CD4-positive, alpha-beta T cell treated with Interleukin-2 at 100 ng/mL for 4 hours (primary cell): ENCODE results near the gene IFRD2.
"Not testable (repeated sequence)": the region's sequence is repeated elsewhere in the genome, so short reads cannot be mapped to it uniquely, and the experiment has no call there.

Source experiments
- DNase-seq: peaks from one replicate; pipeline ENCODE4 v3.0.0-alpha.2; 2020; ENCODE audit warnings: low spot score

IFRD2 gene

DNA sequence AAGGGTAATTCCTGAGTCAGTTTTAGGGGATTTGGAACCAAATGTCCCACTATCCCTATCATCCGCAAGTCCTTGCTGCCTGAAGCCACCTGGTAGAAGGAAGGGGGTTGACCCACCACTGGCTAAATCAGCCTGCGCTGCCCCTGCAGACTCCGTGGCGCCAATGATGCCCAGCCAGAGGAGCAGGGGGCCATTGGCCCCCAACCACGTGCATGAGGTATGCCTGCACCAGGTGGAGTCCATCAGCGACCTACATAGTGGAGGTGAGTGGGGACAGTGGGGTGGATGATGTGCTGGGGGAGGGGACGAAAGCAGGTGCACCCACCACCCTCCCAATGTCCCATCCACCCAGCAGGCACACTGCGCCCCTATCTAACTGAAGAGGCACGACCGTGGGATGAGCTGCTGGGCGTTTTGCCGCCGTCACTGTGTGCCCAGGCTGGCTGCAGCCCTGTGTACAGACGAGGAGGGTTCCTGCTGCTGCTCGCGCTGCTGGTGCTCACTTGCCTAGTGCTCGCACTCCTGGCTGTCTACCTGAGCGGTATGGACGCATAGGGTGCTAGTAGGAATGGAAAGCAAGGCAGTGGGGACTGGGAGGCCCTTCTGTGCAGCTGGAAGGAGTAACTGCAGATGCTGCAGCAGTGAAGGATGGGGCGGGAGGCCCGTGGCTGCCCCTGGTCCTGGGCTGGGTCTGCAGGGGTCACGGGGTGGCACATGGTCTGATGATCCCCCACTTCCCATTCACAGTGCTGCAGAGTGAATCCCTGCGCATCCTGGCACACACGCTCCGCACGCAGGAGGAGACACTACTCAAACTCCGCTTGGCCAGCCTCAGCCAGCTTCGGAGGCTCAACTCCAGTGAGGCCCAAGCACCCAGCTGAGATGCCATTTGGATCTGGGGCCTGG lies 5.7 kb downstream of the IFRD2 start:
- DNase-seq, result no peak

DNA sequence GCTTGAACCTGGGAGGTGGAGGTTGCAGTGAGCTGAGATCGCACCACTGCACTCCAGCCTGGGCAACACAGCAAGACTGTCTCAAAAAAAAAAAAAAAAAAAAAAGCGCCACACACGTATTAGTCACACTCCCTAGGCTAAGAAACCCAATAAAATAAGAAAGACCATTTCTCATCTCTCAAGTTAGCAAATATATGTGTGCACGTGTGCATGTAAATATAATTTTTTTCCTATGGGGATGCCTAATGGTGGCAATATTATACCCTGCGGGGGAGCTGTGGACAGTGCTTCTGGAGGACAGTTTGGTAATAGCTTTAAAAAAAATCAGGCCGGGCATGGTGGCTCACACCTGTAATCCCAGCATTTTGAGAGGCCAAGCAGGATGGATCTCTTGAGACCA lies 8.1 kb downstream of the IFRD2 start:
- not testable (repeated sequence) for DNase-seq

DNA sequence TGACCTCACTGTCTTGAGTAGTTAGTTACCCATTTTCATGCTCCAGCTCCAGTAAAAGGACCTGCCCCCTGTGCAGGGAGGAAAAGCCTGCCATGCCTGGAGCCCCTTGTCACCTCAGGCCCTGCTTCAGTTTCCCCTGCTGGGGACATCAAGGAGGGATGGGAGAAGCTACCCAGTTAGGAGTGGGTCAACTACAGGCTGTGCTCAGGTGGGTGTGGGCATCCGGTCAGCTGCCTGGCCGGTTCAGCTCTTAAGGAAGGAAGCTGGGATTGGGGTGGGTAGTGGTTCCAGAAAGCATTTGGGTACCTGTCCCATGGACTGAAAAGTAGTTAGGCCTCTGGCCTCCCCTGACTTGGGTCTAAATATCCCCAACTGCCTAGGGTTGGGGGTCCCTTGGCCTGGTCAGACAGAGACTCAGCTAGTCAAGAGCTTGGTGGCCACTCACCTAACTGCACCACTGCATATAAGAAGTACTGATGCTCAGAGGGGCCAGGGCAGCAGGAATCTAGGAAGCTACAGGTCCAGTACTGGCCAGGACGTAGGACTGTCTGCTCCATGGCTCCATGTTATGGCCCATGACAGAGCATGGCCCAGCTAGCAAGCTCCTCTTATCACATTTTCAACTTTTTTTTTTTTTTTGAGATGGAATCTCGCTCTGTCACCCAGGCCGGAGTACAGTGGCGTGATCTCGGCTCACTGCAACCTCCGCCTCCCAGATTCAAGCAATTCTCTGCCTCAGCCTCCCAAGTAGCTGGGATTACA lies 12.8 kb downstream of the IFRD2 start:
- DNase-seq, result no peak

GRCh38 chr3:50278880-50279224 lies 13.4 kb downstream of the IFRD2 start, which contains the start of gene LSMEM2:
TSS of gene LSMEM2 (plus strand) at chr3:50279087. CDS start at chr3:50279114, 27 bp downstream.
- no peak for DNase-seq

DNA sequence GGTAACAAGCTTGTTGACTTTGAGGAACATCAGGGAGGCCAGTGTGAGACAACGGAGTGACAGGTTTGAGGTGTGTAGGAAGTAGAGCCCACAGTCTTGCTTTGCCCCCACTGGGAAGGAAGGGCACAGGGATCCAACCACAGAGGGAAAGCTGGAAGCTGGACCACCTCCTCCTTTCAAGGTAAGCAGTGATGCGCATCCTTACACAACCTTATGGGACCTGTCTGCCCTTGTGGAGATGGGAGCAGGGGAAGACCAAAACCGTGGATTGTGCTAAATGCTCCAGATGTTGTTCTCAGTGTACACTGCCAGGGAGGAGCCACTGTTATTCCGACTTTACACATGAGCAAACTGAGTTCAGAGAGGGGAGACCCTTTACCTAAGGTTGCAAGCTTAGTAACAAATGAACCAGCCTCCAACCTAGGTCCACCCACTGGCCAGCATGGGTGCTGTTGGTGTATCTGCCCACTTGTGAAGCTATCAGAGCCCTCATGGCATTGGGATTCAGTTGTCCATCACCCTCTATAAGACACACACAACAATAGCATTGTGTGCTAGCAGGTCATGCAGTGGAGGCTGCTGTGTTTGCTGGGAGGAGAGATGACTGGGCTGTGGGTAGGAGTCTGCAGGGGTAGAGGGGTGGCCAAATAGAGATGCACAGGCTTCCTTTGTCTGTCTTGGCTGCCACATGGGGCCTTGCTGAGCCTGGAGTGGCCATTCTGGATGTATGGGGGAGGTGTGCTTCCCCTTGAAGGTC lies 13.9 kb downstream of the IFRD2 start:
- DNase-seq, result no peak

DNA sequence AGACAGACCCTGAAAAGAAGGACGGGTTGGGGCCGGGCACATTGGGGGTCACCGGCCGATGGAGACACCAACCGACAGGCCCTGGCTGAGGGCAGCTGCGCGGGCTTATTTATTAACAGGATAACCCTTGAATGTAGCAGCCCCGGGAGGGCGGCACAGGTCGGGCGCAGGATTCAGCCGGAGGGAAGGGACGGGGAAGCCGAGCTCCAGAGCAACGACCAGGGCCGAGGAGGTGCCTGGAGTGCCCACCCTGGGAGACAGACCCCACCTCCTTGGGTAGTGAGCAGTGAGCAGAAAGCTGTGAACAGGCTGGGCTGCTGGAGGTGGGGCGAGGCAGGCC lies 15.5 kb downstream of the IFRD2 start:
- no peak for DNase-seq

- no peak for DNase-seq
These were observed 16.1 kb downstream of the IFRD2 start for GRCh38 chr3:50275996-50276761.

- DNase-seq, result no peak
These were observed 16.9 kb downstream of the IFRD2 start for GRCh38 chr3:50275141-50275995.

- DNase-seq, result peak; percentile 67
These were observed 17.7 kb downstream of the IFRD2 start for GRCh38 chr3:50274371-50275104.

- DNase-seq, result no peak
These were observed 18.6 kb downstream of the IFRD2 start for GRCh38 chr3:50273689-50274065.

DNA sequence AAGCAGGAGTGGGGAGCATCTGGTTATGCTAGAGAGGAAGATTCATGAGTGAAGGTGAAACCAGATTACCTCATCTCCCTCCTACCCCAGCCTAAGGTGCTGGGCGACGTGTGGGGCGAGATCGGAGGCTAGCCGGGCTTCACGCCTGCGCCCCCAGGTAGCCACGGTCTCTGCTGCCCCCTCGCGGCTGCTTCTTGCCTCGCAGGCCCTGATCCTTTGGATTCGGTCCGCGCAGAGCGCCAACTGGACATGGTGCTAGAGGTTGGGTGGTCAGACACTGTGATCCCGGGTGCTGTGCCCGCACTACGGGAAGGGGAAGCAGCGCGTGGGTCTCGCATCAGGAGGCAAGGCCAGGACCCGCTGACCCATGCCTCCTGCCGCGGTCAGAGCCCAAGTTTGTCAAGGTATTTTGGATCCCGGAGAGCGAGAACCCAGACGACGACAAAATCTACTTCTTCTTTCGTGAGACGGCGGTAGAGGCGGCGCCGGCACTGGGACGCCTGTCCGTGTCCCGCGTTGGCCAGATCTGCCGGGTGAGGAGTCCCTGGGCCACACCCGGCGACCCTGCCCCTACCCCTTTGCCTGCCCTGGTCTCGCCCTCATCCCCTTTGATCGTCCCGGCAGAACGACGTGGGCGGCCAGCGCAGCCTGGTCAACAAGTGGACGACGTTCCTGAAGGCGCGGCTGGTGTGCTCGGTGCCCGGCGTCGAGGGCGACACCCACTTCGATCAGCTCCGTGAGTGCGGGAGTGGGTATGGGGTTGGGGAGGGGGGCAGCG lies 19.1 kb downstream of the IFRD2 start:
- peak; percentile 87 for DNase-seq

GRCh38 chr3:50272538-50272910 lies 19.7 kb downstream of the IFRD2 start:
- DNase-seq, result not testable (repeated sequence)

DNA sequence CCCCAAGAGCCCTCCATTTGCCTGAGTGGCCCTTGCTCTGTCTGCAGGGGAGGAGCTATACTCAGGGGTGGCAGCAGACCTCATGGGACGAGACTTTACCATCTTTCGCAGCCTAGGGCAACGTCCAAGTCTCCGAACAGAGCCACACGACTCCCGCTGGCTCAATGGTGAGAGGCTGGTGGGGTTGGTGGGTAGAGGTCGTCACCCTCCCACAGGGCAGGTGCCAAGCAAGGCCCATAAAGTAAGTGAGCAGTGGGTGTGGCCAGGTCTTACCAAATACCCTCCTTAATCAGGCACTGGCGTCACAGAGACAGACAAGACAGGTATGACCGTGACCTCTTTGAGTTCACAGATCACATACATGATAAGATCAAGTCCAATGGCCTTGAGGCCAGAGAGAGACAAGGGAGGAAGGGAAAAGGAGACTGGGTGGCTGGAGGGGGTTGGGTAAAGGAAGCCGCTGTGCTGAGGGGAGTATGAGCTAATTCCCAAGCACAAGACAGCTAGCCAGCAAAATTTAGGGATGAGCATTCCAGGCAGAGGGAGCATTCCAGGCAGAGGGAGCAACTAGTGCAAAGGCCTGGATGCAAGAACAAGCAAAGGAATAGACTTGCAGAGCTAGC lies 20.8 kb downstream of the IFRD2 start:
- no peak for DNase-seq

DNA sequence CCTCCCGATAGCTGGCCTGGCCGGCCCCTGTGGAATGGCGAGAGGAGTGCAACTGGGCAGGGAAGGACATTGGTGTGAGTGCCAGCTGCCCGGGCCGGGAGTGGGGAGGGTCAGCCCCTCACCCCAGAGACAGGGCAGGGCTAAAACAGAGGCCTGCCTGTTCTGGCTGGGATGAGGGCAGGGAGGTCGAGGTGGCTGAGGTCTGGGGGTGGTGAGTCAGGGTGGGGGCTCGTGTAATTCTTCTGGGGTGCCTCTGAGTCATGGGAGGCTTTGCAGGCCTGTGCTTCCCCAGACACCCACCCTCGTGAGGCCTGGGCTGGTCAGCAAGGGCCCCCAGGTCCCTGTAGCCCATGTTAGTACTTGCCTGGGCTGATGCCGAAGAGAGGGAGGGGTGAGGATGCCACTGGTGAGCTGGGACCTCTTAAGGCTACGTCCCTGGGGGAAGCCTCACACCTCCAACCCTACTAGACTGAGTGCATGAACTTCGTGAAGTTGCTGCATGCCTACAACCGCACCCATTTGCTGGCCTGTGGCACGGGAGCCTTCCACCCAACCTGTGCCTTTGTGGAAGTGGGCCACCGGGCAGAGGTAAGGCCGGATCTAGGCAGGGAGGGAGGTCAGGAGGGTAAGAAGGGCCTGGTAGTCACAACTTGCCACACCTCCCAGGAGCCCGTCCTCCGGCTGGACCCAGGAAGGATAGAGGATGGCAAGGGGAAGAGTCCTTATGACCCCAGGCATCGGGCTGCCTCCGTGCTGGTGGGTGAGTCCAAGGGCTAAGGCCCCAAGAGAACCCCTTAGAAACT lies 21.6 kb downstream of the IFRD2 start:
- no peak for DNase-seq

GRCh38 chr3:50269977-50270413 lies 22.2 kb downstream of the IFRD2 start:
- no peak for DNase-seq

GRCh38 chr3:50269460-50269859 lies 22.8 kb downstream of the IFRD2 start:
- DNase-seq, result no peak

DNA sequence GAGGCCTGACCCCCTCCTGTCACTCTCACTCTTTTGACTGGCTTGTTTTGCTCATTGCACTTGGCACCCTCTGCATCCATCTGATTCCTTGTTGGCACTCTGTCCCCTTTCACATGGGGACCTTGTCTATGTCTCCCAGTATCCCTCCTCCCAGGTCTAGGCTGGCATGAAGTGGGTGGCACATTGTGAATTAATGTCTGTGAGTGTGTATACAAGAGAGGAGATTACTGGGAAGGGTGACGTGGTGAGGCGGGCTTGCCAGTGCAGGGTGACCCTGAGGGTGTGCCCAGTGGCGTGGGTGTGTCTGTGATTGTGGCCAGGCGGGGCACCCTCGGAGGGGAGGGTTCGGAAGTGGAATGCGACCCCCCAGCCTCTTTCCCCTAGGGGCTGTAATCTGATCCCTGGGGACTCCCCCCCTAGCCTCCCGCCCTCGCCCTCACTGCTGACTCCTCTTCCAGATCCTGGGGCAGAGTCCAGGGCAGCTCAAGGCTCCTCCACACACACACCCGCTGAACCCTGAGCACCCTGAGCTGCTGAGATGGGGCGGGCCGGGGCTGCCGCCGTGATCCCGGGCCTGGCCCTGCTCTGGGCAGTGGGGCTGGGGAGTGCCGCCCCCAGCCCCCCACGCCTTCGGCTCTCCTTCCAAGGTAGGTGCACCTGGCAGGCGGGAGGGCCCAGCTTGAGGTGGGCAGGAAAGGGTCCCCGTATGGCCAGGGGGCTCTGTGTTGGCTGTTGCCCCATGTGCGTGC lies 23.4 kb downstream of the IFRD2 start, which contains the start of gene SEMA3B:
TSS of gene SEMA3B (plus strand) at position 445 of the 749 bp plus-strand sequence. CDS start at position 539, 94 bp downstream.
- no peak for DNase-seq
